ENCODE data around the gene CLK1. TPM values are rescaled to one million over a fixed set of nuclear protein-coding genes. Genes with fewer than 3 reads are reported as not detected.
A peak's percentile ranks its signal among the peaks of the same experiment; 100 is the strongest.

CLK1 gene
- total and polyA plus RNA-seq, 9 of the 15 experiments (the other 6 are each of a cell fraction or from before 2014, with no cell fraction given): 29.3 to 99.2 (median 47.0) TPM

DNA sequence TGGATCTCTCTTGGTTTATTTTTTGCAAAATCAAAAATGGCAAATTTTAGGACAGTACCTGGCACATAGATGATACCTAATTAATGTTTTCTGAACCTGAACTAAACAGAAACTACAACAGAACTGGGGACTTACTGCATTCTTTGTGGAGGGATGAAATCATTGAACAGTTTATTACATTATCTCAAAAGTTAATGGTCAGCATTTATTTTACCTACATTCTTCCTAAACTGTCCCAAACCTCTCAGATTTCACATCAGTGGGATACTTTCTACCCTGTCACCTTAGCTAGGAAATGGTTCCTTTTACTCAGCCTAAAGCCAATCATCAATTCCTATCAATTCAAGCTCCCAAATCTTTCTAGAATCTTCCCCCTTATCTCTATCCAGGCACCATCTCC, 35.0 kb upstream of the CLK1 start:
- Histone ChIP-seq H3K79me2 (ENCODE audit: control insufficient read depth, insufficient read depth, low read length) (no peaks in the 10 kb centered on the region), H3K4me1 (replicated peaks in 1 of 2; ENCODE audit: control insufficient read depth in 2 of 2, insufficient read depth in 2 of 2, low read length in 2 of 2) (no peaks in the 10 kb centered on the region), H3K9me3 (replicated peaks; ENCODE audit: control insufficient read depth, insufficient read depth, low read depth, low read length) (no peaks in the 10 kb centered on the region), H3K36me3 (ENCODE audit: control insufficient read depth, insufficient read depth, low read length) (peaks cover 89% of the 10 kb centered on the region), H3K27ac (ENCODE audit: extremely low read depth, low read depth, low read length) (no peak overlapping the region), H3K9ac (ENCODE audit: insufficient read depth in 1 of 2, low read depth in 2 of 2, low read length in 2 of 2) (no peak overlapping the region), H4K20me1 (replicated peaks; ENCODE audit: control insufficient read depth, insufficient read depth, low read length) (no peaks in the 10 kb centered on the region), H3K4me3 (no peak overlapping the region), H3K27me3 (ENCODE audit: control insufficient read depth in 2 of 2, insufficient read depth in 2 of 2, low read length in 2 of 2) (no peaks in the 10 kb centered on the region), H3K9me1 (ENCODE audit: control insufficient read depth, insufficient read depth, low read length) (no peaks in the 10 kb centered on the region), H3K4me2 (ENCODE audit: insufficient read depth, low read length) (no peak overlapping the region), H2AFZ (ENCODE audit: low read depth, low read length) (no peak overlapping the region)
- BruUV-seq (replicated peaks): no TSS peak
- ATAC-seq: no peak
- in situ Hi-C loops (cut with MboI) (no loop called here), intact Hi-C loops (cut with micrococcal nuclease) (no loop called here)
- CTCF ChIA-PET (ENCODE audit: low intra/inter-chr PET ratio): no interaction called here
- FAIRE-seq: no peak
- TF ChIP-seq ZNF316 (IDR thresholded peaks at IDR 0.05) (peak; percentile 68), C11orf30 (IDR thresholded peaks at IDR 0.05; ENCODE audit: low read depth) (0 out of 2 replicates have a peak, but pooled peaks have one; percentile 50), ZNF644 (tag; IDR thresholded peaks at IDR 0.05; ENCODE audit: low read depth) (no peak), MAFG (tag; conservative IDR thresholded peaks at IDR 0.05) (peak; percentile 17; the same call in 1 of the 2 replicates), MAFF (IDR thresholded peaks at IDR 0.05; ENCODE audit: low read length) (peak; percentile 35; the same call in 1 of the 2 replicates), NFRKB (IDR thresholded peaks at IDR 0.05; ENCODE audit: low read depth) (no peak), KAT2B (IDR thresholded peaks at IDR 0.05; ENCODE audit: low read depth, low read length) (no peak)
- TF ChIP-seq, protein P1, sequence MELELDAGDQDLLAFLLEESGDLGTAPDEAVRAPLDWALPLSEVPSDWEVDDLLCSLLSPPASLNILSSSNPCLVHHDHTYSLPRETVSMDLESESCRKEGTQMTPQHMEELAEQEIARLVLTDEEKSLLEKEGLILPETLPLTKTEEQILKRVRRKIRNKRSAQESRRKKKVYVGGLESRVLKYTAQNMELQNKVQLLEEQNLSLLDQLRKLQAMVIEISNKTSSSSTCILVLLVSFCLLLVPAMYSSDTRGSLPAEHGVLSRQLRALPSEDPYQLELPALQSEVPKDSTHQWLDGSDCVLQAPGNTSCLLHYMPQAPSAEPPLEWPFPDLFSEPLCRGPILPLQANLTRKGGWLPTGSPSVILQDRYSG (tag; conservative IDR thresholded peaks at IDR 0.05; ENCODE audit: low read depth): no peak
- TF ChIP-seq, protein P2, sequence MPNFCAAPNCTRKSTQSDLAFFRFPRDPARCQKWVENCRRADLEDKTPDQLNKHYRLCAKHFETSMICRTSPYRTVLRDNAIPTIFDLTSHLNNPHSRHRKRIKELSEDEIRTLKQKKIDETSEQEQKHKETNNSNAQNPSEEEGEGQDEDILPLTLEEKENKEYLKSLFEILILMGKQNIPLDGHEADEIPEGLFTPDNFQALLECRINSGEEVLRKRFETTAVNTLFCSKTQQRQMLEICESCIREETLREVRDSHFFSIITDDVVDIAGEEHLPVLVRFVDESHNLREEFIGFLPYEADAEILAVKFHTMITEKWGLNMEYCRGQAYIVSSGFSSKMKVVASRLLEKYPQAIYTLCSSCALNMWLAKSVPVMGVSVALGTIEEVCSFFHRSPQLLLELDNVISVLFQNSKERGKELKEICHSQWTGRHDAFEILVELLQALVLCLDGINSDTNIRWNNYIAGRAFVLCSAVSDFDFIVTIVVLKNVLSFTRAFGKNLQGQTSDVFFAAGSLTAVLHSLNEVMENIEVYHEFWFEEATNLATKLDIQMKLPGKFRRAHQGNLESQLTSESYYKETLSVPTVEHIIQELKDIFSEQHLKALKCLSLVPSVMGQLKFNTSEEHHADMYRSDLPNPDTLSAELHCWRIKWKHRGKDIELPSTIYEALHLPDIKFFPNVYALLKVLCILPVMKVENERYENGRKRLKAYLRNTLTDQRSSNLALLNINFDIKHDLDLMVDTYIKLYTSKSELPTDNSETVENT (CRISPR knock-in tag; IDR thresholded peaks at IDR 0.05): no peak
- POLR2A ChIA-PET: interaction anchor here (1.5 kb wide), 1 partner anchor 10 kb away, joined by 5 read pairs; the partner anchor contains the start of genes NIF3L1 and PPIL3
- DNase-seq (ENCODE audit: extremely low read depth in 1 of 4, low spot score in 3 of 4): no peak

Measured in K562 (cell line).